Muscle layer of duodenum (tissue), 2 donors: Measurements from ENCODE around the gene ZNF92.
"Not testable (repeated sequence)": the region's sequence is repeated elsewhere in the genome, so short reads cannot be mapped to it uniquely, and the experiment has no call there.

Experiments
- H3K27ac ChIP-seq: one replicate; pipeline ENCODE4 v1.7.0; 2013; ENCODE audit warnings: mild to moderate bottlenecking, low read length
- H3K27me3 ChIP-seq: one replicate; pipeline ENCODE4 v1.7.0; 2013; ENCODE audit warnings: low read depth, mild to moderate bottlenecking, control low read depth, low read length
- H3K36me3 ChIP-seq, 2 donors: one replicate each; pipeline ENCODE4 v1.7.0; 2013; ENCODE audit warnings: low read length in 2 of 2, control low read depth in 1 of 2, mild to moderate bottlenecking in 1 of 2; ENCODE audit not compliant: insufficient read depth in 2 of 2, control insufficient read depth in 1 of 2
- H3K4me1 ChIP-seq, 2 donors: one replicate each; pipeline ENCODE4 v1.7.0; 2013; ENCODE audit warnings: low read length in 2 of 2, mild to moderate bottlenecking in 2 of 2, control low read depth in 1 of 2, moderate library complexity in 1 of 2; ENCODE audit not compliant: insufficient read depth in 2 of 2, control insufficient read depth in 1 of 2
- H3K4me3 ChIP-seq, 2 donors: one replicate each; pipeline ENCODE4 v1.7.0; 2013; ENCODE audit warnings: low read length in 2 of 2, low read depth in 1 of 2, mild to moderate bottlenecking in 1 of 2
- H3K9me3 ChIP-seq, 2 donors: one replicate each; pipeline ENCODE4 v1.7.0; 2013; ENCODE audit warnings: low read length in 2 of 2, control low read depth in 1 of 2, mild to moderate bottlenecking in 1 of 2; ENCODE audit not compliant: control insufficient read depth in 1 of 2
- donor health status: healthy.

ZNF92 gene

DNA sequence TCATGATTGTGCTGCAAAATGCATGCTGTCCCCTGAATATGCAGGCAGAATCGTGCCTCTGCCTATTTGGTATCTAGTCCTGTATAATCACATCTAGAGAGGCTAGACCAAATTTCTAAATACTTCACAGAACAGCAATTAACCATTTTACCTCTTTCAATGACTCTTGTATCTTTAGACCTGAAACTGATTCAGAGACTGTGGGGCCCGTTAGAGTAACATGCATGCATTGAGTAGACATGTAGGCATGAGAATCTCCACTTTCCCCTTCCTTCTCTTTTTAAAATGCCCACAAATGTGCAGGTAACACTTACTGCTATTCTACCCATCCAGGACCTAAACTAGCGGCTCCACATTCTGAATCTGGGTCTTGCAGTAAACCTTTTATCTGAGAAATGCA lies 8.8 kb downstream of the ZNF92 start:
- no peaks in the 10 kb centered on the region for H3K27me3 ChIP-seq
- H3K36me3 ChIP-seq = no peaks in the 10 kb centered on the region
- no peaks in the 10 kb centered on the region for H3K4me1 ChIP-seq
- no peak overlapping the region for H3K27ac ChIP-seq
- H3K9me3 ChIP-seq = no peaks in the 10 kb centered on the region
- H3K4me3 ChIP-seq = no peak overlapping the region

GRCh38 chr7:65387891-65388290 lies 14.2 kb downstream of the ZNF92 start:
- peaks cover 13 to 20% of the 10 kb centered on the region in 2 donors for H3K36me3 ChIP-seq
- no peak overlapping the region for H3K4me3 ChIP-seq
- no peak overlapping the region for H3K27ac ChIP-seq
- no peaks in the 10 kb centered on the region for H3K4me1 ChIP-seq
- no peaks in the 10 kb centered on the region for H3K9me3 ChIP-seq
- no peaks in the 10 kb centered on the region for H3K27me3 ChIP-seq

DNA sequence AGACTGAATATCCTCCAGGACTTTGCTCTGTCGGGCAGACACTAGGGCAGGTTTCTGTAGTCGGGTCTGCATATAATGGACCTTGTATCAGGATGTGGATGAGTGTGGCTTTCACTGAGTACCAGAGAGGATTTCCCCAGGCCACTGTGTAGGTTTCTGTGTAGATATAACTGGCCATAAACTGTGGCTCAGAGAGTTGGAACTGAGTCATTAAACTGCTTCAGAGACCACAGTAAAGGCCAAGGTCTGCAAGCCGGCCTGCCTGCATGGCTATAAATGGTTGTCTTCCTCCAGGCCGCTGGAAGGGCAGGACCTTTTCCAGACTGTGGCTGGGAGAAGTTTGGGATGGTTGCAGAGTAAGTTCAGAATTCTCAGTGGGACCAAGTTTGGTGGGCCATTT lies 16.9 kb downstream of the ZNF92 start:
- Histone ChIP-seq H3K36me3 (peaks cover 15 to 20% of the 10 kb centered on the region in 2 donors), H3K27ac (no peak overlapping the region), H3K4me1 (no peaks in the 10 kb centered on the region), H3K9me3 (no peaks in the 10 kb centered on the region), H3K27me3 (no peaks in the 10 kb centered on the region), H3K4me3 (no peak overlapping the region)

DNA sequence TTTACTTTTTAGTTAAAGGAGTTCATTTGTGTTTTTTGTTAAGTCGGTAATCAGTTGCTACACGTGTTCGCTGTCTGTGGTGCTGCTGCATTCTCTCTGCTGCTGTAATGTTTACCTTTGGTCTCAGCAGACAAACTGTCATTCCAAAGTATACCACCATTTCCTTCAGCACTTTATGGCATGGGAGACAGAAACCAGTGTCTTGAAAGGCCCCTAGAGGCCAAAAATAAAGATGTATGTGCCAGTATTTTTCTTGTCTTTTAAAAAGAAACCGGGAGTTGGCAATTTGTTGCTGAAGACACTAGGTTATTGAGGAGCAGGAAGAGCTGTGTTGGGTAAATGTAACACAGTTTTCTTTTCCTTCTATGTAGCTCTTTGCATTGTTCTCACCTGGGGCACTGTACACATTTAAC lies 24.1 kb downstream of the ZNF92 start:
- no peak overlapping the region for H3K27ac ChIP-seq
- H3K4me1 ChIP-seq = no peaks in the 10 kb centered on the region
- H3K9me3 ChIP-seq = peaks cover 0 to 1% of the 10 kb centered on the region in 2 donors
- no peak overlapping the region for H3K4me3 ChIP-seq
- H3K27me3 ChIP-seq = no peaks in the 10 kb centered on the region
- peaks cover 17 to 25% of the 10 kb centered on the region in 2 donors for H3K36me3 ChIP-seq

- H3K27me3 ChIP-seq, H3K4me3 ChIP-seq, H3K9me3 ChIP-seq, H3K27ac ChIP-seq, H3K4me1 ChIP-seq: not testable (repeated sequence)
- peaks cover 14 to 25% of the 10 kb centered on the region in 2 donors for H3K36me3 ChIP-seq
Measured at GRCh38 chr7:65398671-65399070, 25.0 kb downstream of the ZNF92 start.

GRCh38 chr7:65399101-65399500 lies 25.4 kb downstream of the ZNF92 start:
- not testable (repeated sequence) for H3K27ac ChIP-seq, H3K27me3 ChIP-seq, H3K4me1 ChIP-seq, H3K4me3 ChIP-seq
- peaks cover 4 to 13% of the 10 kb centered on the region in 2 donors for H3K9me3 ChIP-seq
- H3K36me3 ChIP-seq = peaks cover 14 to 25% of the 10 kb centered on the region in 2 donors

DNA sequence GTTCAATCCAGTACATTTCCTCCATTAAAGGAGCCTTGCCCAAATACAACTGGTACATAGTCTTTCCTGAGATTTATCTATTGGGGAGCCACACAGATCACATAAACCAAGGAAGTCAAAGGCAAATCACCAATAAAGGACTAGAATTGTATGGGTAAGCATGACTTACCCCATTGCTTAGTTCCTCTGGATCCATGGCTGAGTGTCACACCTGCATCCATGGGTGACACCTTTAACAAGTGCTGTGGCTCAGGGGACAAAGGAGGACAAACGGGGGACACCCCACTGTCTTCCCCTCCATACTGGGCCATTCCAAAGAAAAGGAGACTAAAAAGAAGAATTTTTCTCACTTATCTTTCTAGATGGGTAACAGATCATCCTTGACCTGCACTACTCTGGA lies 30.4 kb downstream of the ZNF92 start:
- H3K4me3 ChIP-seq = peak overlapping the region in 1 of 2 donors; percentile 44
- H3K4me1 ChIP-seq = no peaks in the 10 kb centered on the region
- H3K27ac ChIP-seq = no peak overlapping the region
- H3K27me3 ChIP-seq = no peaks in the 10 kb centered on the region
- H3K36me3 ChIP-seq = peaks cover 3 to 8% of the 10 kb centered on the region in 2 donors
- H3K9me3 ChIP-seq = peaks cover 22 to 42% of the 10 kb centered on the region in 2 donors

GRCh38 chr7:65406706-65407105 lies 33.1 kb downstream of the ZNF92 start:
- H3K27me3 ChIP-seq, H3K4me3 ChIP-seq, H3K4me1 ChIP-seq, H3K27ac ChIP-seq, H3K36me3 ChIP-seq: not testable (repeated sequence)
- H3K9me3 ChIP-seq = peaks cover 22 to 42% of the 10 kb centered on the region in 2 donors

DNA sequence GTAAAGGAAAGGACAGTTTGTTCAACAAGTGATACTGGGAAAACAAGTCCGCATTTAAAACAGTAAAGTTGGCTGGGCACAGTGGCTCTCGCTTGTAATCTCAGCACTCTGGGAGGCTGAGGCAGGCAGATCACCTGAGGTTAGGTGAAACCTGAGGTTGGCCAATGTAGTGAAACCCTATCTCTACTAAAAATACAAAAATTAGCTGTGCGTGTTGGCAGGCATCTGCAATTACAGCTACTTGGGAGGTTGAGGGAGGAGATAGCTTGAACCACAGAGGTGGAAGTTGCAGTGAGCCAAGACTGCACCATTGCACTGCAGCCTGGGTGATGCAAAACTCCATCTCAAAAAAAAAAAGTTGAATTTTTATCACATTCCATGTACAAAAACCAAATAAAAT lies 35.7 kb downstream of the ZNF92 start:
- H3K27ac ChIP-seq = no peak overlapping the region
- H3K4me3 ChIP-seq = no peak overlapping the region
- no peaks in the 10 kb centered on the region for H3K27me3 ChIP-seq
- H3K36me3 ChIP-seq = no peaks in the 10 kb centered on the region
- peaks cover 17 to 27% of the 10 kb centered on the region in 2 donors for H3K9me3 ChIP-seq
- H3K4me1 ChIP-seq = no peaks in the 10 kb centered on the region

DNA sequence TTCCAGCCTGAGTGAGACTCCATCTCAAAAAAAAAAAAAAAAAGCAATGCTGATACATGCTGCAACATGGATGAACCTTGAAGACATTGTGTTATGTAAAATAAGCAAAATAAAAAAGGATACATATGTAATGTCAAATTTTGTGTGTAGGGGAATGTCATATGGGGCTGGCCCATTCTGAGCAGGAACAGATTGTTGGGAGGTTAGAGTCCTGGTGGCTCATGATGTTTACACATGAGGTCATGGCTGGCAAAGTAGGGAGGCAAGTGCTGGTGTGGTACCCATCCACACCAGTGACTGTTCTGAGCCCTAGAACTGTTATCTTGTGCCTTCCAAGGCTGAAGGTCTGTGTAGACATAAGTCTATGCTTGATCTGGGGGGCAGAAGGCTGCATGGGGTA lies 37.6 kb downstream of the ZNF92 start:
- no peaks in the 10 kb centered on the region for H3K4me1 ChIP-seq
- no peak overlapping the region for H3K27ac ChIP-seq
- H3K27me3 ChIP-seq = no peaks in the 10 kb centered on the region
- no peak overlapping the region for H3K4me3 ChIP-seq
- H3K9me3 ChIP-seq = peaks cover 4 to 8% of the 10 kb centered on the region in 2 donors
- no peaks in the 10 kb centered on the region for H3K36me3 ChIP-seq

DNA sequence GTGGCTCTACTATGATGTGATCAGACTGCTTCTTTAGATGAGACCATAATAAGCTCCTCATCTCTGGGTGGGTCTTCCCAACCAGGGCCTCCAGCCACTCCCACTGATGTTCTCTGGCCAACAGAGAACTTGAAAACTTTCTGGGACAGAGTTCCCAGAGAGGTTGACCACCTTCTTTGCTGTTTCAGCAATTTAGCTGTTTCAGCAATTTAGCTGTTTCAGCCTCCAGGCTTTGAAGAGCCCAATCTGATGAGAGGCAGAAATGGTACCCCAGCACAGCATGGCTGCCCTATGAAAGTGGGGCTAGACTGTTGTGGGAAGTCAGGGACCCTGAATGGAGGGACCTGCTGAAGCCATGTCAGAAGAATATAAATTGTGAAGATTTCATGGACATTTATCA lies 49.0 kb downstream of the ZNF92 start:
- Histone ChIP-seq H3K4me1 (no peaks in the 10 kb centered on the region), H3K4me3 (no peak overlapping the region), H3K36me3 (no peaks in the 10 kb centered on the region), H3K27me3 (no peaks in the 10 kb centered on the region), H3K27ac (no peak overlapping the region), H3K9me3 (peaks cover 0 to 18% of the 10 kb centered on the region in 2 donors)

DNA sequence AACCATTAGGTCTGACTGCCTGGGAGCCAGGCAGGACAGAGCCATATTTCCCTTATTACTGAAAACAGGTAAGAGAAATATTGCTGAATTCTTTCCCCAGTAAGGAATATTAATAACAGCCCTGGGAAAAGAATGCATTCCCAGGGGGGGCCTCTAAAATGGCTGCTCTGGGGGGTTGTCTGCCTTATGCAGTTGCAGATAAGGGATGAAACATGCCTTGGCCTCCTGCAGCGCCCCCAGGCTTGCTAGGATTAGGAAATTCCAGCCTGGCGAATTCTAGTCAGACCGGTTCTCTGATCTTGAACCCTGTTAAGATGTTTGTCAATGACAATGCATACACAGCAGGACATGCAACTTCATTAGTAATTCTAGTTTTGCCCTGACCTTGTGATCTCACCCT lies 49.6 kb downstream of the ZNF92 start:
- H3K27ac ChIP-seq, H3K4me3 ChIP-seq, H3K27me3 ChIP-seq, H3K36me3 ChIP-seq, H3K4me1 ChIP-seq: not testable (repeated sequence)
- H3K9me3 ChIP-seq = peaks cover 0 to 18% of the 10 kb centered on the region in 2 donors
